ENCODE measurements around the gene LKAAEAR1. TPM values are rescaled to one million over a fixed set of nuclear protein-coding genes. Genes with fewer than 3 reads are reported as not detected.

Gene LKAAEAR1
- total and polyA plus RNA-seq, 2 of the 4 experiments (the other 2 are of a cell fraction) = 0.21 TPM; not detected in 1

GRCh38 chr20:64072498-64073063 lies 11.6 kb downstream of the LKAAEAR1 start:
- Histone ChIP-seq H4K91ac (ENCODE audit: insufficient read depth, low read depth, low read length) (no peak overlapping the region), H3K27ac (ENCODE audit: insufficient read depth, low read length) (no peak overlapping the region), H3K18ac (ENCODE audit: low read depth, low read length) (no peak overlapping the region), H3K4me3 (ENCODE audit: insufficient read depth, low read depth, low read length) (no peak overlapping the region), H2BK120ac (ENCODE audit: low read depth, low read length) (no peak overlapping the region), H3K9ac (ENCODE audit: low read depth, low read length) (no peak overlapping the region), H4K5ac (ENCODE audit: low read depth, low read length) (no peak overlapping the region), H3K4me2 (ENCODE audit: low read depth, low read length) (no peak overlapping the region), H2BK15ac (ENCODE audit: low read depth, low read length) (no peak overlapping the region), H4K20me1 (ENCODE audit: insufficient read depth, low read length) (no peaks in the 10 kb centered on the region; the same call in none of the 2 replicates), H2AFZ (replicated peaks; ENCODE audit: low read length, poor library complexity) (no peak overlapping the region), H2BK20ac (ENCODE audit: low read depth, low read length) (no peak overlapping the region), H3K79me1 (ENCODE audit: low read depth in 1 of 2, low read length in 2 of 2) (no peaks in the 10 kb centered on the region), H3K27me3 (ENCODE audit: control insufficient read depth, insufficient read depth, low read length) (no peaks in the 10 kb centered on the region), H2AK5ac (ENCODE audit: low read depth, low read length) (no peak overlapping the region), H3K23ac (ENCODE audit: low read depth, low read length) (no peak overlapping the region), H3K14ac (replicated peaks; ENCODE audit: low read depth, low read length) (no peak overlapping the region), H3K4ac (ENCODE audit: low read depth, low read length) (no peak overlapping the region), H3K4me1 (ENCODE audit: control insufficient read depth, insufficient read depth, low read length) (no peaks in the 10 kb centered on the region), H4K8ac (ENCODE audit: low read depth in 2 of 2, low read length in 2 of 2) (no peak overlapping the region), H3K56ac (ENCODE audit: extremely low read depth, insufficient read depth, low read length) (no peak overlapping the region), H2AK9ac (replicated peaks; ENCODE audit: low read depth, low read length, poor library complexity) (no peak overlapping the region), H3K36me3 (ENCODE audit: control insufficient read depth, insufficient read depth, low read length) (peaks cover 26% of the 10 kb centered on the region; the same call in 1 of the 2 replicates), H3K9me3 (ENCODE audit: control insufficient read depth, insufficient read depth, low read length) (no peaks in the 10 kb centered on the region), H3K9me1 (ENCODE audit: insufficient read depth, low read length) (no peaks in the 10 kb centered on the region), H2BK5ac (ENCODE audit: low read depth, low read length, poor library complexity, severe bottlenecking) (no peak overlapping the region)
- no peak for ATAC-seq (ENCODE audit: low read depth)
- dilution Hi-C loops (cut with HindIII; ENCODE audit: low sequenced_read_pairs, unreplicated experiment) (no loop called here), in situ Hi-C loops (cut with MboI; ENCODE audit: low sequenced_read_pairs) (no loop called here), intact Hi-C loops (cut with micrococcal nuclease) (no loop called here)
- DNase-seq = no peak
- no TSS peak for BruUV-seq (replicated peaks)
- no peak for TF ChIP-seq FOS (IDR thresholded peaks at IDR 0.05; ENCODE audit: low read depth, low read length)
- TF ChIP-seq, protein P1, sequence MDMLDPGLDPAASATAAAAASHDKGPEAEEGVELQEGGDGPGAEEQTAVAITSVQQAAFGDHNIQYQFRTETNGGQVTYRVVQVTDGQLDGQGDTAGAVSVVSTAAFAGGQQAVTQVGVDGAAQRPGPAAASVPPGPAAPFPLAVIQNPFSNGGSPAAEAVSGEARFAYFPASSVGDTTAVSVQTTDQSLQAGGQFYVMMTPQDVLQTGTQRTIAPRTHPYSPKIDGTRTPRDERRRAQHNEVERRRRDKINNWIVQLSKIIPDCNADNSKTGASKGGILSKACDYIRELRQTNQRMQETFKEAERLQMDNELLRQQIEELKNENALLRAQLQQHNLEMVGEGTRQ (IDR thresholded peaks at IDR 0.05; ENCODE audit: low read depth, low read length) = no peak
- TF ChIP-seq CEBPB (IDR thresholded peaks at IDR 0.05; ENCODE audit: low read depth, low read length) = no peak
- ChIA-PET CTCF (no interaction called here), POLR2A (ENCODE audit: unreplicated experiment) (interaction anchor here (0.9 kb wide), 1 partner anchor 10 kb away, joined by 3 read pairs; the partner anchor contains the start of gene TCEA2)
- WGBS, 2 experiments (ENCODE audit: extremely low coverage in 2 of 2, insufficient read length in 1 of 2) = no CpG with 5 or more reads among the region's 14 CpGs
